ENCODE measurements around the gene LGI4. TPM values are rescaled to one million over a fixed set of nuclear protein-coding genes. Genes with fewer than 3 reads are reported as not detected.
"Not testable (repeated sequence)": the region's sequence is repeated elsewhere in the genome, so short reads cannot be mapped to it uniquely, and the experiment has no call there.

The LGI4 gene
- total RNA-seq, 1 donor from 2014 or later: 5.7 TPM

- no peak for DNase-seq
Observed at GRCh38 chr19:35141837-35142605, 7.2 kb upstream of the LGI4 start.

DNA sequence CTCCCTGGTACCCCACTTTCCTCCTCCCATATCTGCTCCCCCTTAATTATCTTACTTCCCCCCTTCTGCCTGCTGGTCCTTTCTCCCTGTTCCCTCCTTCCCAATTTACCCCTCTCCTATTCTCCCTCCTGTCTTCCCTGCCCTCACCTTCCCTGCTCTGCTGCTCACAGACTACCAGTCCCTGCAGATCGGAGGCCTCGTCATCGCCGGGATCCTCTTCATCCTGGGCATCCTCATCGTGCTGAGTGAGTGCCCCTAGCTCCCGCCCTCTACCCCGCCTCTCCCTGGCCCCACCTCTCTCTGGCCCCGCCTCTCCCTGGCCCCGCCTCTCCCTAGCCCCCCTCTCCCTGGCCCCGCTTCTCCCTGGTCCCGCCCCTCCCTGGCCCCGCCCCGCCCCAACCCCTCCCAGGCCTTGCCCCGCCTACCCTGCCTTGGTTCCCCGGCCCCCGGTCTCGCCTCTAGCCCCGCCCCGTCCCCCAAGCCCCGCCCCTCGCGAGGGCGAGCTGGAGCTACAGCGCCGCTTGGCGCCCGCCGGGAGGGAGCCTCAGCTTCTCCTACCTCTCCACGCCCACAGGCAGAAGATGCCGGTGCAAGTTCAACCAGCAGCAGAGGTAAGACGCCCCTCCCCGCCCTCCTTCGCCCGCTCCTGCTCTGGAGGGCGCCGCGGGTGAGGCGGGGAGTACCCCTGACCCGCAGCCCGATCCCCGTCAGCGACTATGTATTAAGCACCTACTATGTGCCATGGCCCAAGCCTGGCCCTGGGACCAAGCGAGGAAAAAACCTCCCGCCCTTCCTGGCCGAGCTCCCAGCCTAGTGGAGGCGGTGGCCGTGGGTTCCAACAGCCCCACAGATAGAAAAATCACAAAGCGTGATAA is 6.3 kb upstream of the LGI4 start:
- DNase-seq: peak; percentile 90

- no peak for DNase-seq
Observed at GRCh38 chr19:35140207-35140961, 5.5 kb upstream of the LGI4 start.

DNA sequence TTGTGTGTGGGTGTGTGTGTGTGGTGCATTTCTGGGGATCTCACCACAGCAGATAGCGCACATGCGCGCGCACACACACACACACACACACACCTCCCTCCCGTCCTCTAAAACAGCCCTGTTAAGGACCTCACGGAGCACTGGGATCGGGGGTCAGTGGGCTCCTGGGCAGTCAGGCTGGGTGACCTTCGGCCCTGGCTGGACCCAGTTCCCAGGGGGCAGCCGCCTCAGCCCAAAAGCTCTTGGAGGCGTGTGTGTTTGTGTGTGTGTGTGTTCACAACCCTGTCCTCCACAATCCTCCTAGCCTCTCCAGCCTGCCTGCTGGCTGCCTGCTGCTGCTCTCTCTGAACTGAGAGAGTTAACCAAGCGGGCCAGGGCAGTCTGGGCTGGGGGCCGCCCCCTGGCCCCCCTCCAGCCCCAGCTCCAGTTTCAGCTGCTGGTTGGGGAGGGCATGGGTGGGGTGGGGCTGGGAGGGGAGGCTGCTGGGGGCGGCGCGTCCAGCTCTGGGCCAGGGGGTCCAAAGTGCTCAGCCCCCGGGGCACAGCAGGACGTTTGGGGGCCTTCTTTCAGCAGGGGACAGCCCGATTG is 3.5 kb upstream of the LGI4 start, which contains the start of gene FXYD1:
Gene FXYD1, plus strand, starts transcription at position 520 of the 588 bp plus-strand sequence. CDS start 1,256 bp downstream, outside the sequence.
- peak; percentile 68 for DNase-seq

DNA sequence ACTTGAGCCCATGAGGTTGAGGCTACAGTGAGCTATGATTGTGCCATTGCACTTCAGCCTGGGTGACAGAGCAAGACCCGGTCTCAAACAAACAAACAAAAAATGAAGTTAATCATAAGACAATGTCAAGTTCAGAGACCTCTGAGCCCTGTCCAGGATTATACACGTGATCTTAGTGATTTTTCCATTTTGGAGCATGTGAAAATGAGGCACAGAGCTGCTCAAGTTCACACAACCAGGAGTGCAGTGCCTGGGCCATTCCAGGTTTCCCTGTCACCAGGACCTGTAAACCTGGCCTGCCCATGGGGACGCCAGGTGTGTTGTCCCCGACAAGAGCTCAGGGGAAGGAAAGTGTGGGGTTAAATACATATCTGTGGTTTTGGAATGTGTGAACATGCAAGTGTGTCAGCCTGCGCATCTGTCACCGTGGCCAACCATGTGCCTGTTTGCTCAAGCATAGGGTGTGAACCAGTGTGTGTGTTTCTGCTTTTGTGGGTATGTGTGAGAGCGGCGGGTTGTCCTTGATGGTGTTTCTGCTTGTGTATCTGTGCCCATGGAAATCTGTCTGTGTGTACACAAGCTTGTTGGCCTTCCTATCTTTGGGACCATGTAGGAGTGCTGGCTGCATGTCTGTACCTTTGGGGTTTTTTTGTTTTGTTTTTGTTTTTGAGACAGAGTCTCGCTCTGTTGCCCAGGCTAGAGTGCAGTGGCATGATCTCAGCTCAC is 2.3 kb upstream of the LGI4 start:
- no peak for DNase-seq

DNA sequence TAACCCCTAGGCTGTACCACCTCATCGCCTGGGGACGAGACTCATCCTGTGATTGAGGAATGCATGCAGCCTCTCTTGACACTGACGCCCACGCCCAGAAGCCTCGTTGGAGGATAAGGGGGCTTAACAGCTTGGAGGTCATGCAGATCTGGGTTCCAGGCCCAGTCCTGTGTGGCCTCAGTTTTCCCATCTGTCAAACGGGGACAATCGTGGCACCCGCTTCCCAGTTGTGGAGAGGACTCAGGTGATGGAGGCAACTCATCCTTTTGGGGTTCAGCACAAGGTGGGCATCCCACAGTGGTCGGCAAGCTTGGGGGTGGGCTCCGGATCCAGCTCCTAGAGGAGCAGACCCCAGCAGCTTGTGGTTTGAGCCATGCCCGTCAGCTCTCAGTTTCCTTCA is 1.4 kb upstream of the LGI4 start:
- no peak for DNase-seq

DNA sequence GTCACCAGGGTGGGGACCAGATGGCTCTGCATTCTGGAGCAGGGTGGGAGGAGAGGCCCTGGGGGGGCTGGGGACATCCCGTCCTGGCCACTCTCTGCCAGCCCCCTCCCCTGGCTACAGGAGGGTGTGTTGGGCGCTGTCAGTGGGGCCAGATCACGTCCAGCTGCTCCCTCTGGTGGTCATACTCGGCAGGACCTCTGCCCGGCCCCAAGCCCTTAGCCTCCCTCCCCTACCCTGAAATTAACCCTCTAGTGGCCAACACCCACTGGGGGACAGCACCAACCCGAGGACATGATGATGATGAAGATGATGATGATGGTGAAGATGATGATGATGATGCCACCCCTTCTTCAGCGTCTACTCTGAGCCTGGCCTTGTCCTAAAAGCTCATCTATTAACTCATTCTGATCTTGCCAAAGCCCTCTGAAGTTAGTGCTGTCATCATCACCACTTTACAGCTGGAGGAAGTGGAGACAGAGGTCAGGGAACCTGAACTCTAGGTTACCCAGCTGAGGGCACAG is 590 bp upstream of the LGI4 start:
- peak; percentile 82 for DNase-seq

DNA sequence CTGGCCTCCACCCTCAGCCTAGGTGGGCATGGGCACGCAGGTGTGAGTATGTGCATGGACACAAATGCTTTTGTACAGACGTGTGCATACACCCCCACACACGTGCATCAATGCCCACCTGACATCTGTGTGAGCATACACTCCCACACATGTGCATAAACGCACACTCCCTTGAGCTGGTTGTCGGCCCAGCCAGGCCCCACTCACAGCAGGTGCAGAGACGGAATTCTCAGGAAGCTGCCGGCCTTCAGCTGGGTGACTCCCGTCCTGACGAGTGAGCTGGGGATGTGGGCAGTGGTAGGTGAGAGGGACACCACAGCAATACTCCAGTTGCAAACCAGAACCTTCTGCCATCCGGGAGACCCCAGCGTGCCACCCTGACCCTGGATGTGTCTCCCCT is 1.0 kb downstream of the LGI4 start:
- DNase-seq: no peak

DNA sequence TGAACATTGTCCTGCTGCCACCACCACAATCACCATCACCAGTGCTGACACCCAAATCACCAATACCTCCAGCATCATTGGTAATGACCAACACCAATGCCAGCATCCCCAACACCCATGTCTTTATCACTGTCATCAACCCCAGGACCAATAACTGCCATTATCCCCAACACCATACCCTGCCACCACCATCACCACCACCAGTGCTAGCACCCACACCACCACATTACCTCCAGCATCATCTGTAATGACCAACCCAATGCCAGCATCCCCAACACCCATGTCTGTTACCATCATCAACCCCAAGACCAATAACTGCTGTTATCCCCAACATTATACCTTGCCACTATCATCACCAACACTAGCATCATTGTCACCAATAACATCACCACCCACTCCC is 2.6 kb downstream of the LGI4 start:
- DNase-seq: no peak

DNA sequence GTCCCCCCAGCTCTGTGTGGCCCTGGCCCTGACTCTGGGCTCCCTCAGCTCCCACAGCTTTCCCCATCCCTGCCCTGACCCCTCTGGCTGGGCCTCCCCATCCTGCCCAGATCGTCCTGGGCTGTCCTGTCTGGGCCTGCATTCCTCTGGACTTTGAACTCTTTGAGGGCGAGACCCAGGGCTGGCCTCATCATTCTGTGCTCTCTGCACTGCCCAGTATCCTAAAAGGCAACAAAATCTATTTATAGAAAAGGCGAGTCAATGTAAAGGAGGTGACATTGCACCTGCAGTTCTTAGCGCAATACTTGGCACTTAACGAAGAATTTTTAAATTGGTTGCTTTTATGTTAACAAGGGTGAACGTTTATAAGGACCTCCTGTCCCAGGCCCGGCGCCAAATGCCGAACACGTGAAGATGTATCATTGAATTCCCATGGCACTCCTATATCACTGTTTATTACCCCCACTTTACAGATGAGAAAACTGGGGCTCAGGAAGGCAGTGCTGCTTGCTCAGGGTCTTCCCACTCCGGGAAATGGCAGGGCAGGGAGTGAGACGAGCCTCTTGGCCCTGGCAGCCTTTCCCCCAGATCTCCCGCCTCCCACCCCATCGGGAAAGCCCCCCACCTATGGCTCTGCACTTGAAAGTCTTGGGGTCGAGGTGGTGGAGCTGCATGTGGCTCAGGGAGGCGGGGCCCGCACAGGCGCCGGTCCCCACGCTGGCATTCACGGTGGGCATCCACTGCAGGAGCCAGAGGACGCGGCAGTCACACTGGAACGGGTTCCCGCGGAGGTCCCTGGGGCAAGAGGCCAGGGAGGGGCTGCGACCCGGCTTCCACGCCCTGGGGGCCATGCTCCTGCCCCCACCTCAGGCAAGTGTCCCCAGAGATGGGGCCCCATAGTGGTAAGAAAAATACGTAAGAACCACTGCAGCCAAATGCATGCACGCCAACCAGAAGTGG is 3.8 kb downstream of the LGI4 start:
- DNase-seq: no peak

DNA sequence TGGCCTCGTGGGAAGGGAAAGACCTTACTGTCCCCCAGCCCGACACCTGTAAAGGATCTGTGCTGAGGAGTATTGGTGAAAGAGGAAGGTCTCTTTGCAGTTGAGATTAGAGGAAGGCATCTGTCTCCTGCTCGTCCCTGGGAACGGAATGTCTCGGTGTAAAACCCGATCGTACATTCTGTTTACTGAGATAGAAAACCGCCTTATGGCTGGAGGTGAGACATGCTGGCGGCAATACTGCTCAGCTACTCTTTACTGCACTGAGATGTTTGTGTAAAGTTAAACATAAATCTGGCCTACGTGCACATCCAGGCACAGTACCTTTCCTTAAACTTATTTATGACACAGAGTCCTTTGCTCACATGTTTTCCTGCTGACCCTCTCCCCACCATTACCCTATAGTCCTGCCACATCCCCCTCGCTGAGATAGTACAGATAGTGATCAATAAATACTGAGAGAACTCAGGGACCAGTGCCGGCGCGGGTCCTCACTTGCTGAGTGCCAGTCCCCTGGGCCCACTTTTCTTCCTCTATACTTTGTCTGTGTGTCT is 5.1 kb downstream of the LGI4 start:
- not testable (repeated sequence) for DNase-seq

- DNase-seq: no peak
Observed at GRCh38 chr19:35128398-35129057, 6.3 kb downstream of the LGI4 start.

DNA sequence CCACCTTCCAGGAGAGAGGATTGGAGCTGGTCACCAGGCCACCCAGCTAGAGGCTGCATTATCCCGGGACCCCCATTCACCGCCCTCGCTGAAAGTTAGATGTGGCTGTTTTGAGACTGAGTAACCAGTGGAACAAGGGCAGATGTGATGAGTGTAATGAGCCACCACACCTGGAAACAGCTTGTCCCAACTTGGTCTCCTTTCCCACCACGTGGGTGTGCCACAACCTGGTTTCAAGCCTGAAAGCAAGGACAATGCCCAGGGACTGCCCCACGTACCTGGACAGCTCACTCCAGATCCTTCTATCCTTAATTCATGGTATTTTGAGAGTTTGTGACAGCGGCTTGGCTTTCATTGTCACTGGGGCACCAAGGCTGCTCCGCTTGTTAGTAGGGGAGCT is 7.0 kb downstream of the LGI4 start:
- DNase-seq: no peak

- no peak for DNase-seq
Observed at GRCh38 chr19:35126624-35126959, 8.3 kb downstream of the LGI4 start.

- no peak for DNase-seq
Observed at GRCh38 chr19:35125749-35126623, 8.9 kb downstream of the LGI4 start.

DNA sequence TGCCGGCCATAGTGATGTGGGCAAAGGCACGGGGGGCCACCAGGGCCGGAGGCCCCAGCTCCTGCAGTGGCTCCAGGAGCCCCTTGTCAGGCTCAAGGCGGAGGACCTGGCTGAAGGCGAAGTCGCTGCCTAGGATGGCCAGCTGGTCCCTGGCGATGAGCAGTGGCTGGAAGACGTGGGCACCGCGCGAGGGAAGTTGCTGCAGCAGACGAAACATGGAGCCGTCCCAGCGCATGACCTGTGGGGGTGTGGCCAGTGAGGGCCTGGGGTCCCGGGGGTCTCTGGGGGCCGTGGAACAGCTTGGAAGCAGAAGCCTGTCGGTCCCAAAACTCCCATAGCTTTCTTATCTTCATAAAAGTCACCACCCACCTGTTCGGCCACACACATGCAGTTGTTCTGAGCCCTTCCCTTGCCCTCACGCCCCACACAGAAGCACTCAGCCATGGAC is 9.6 kb downstream of the LGI4 start:
- no peak for DNase-seq

DNA sequence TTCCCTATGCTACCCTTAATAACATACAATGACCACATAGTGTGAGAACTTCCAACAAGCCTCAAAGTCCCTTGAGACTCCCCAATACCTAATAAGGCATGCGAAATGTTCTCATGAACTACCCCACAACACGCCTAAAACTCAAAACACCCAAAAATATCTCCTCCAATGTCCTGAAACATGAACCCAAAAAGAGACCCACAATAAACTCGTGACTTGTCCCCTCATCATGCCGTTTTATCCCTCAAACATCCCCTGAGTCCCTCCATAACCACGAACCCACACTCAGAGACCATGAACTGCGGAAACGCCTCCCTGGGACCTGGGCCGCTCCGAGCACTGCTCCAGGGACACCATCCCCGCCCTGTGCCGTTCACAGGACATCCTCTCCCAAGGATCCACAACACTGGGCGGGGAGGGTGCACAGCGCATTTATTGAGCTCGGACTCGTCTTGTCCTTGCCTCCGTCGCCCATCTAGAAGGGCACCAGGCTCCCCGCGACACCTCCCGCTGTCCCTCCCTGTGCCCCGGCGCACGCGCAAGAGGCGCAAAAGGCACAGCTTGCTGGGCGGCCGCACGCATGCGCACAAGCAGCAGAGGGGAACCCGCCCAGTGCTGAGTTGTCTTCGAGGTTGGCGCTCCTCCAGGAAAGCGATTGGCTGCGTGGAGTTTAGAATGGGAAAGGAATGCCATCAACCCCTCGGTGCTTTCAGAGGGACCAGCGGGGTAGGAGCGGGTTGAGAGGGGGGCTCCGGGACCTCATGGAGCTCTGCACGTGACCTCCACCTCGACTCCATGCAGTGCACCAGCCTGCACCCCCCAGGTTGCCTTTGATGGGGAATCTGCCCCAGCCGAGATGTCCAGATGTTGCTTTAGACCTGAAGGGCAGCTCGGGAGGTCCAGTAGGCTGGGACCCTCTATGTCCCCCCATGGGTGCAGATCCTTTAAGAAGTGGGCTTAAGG is 10.5 kb downstream of the LGI4 start:
- DNase-seq: peak; percentile 95

All from skin of body (tissue), 2 donors.